Fibroblast of peridontal ligament (primary cell): Measurements from ENCODE around the gene SECISBP2.

Source experiments
- DNase-seq: peaks from one replicate; pipeline ENCODE4 v3.0.0-alpha.2; 2010; ENCODE audit errors: extremely low read depth

Gene SECISBP2

GRCh38 chr9:89405826-89406225 lies 87.5 kb downstream of the SECISBP2 start:
- no peak for DNase-seq

GRCh38 chr9:89407070-89407469 lies 88.8 kb downstream of the SECISBP2 start:
- DNase-seq, result no peak

- no peak for DNase-seq
Observed at GRCh38 chr9:89408628-89409101, 90.4 kb downstream of the SECISBP2 start.
